NCI-H2107 treated with DMSO at 0.1 percent for 48 hours (cell line): ENCODE results near the gene LRRC71.

Experiments used
- DNase-seq: peaks from one replicate; lab custom pipeline; 2025; ENCODE audit not compliant: unreplicated experiment; lab: John Stamatoyannopoulos, UW

Gene LRRC71

GRCh38 chr1:156920233-156921052 is at the start of gene LRRC71:
Gene LRRC71, plus strand, starts transcription at chr1:156920632. Its CDS starts 172 bp downstream, at chr1:156920804.
- no peak for DNase-seq

- DNase-seq, result no peak
Observed at GRCh38 chr1:156873659-156874058, 46.8 kb upstream of the LRRC71 start.

- DNase-seq, result no peak
Observed at GRCh38 chr1:156874142-156874541, 46.3 kb upstream of the LRRC71 start.

- no peak for DNase-seq
Observed at GRCh38 chr1:156874572-156875340, 45.7 kb upstream of the LRRC71 start.

GRCh38 chr1:156875341-156875615 is 45.2 kb upstream of the LRRC71 start:
- no peak for DNase-seq

GRCh38 chr1:156876281-156876680 is 44.2 kb upstream of the LRRC71 start:
- DNase-seq, result no peak

GRCh38 chr1:156877433-156878170 is 42.8 kb upstream of the LRRC71 start:
- no peak for DNase-seq

- DNase-seq, result no peak
Observed at GRCh38 chr1:156879876-156880275, 40.6 kb upstream of the LRRC71 start.

GRCh38 chr1:156880473-156880872 is 40.0 kb upstream of the LRRC71 start:
- DNase-seq, result no peak

- no peak for DNase-seq
Observed at GRCh38 chr1:156881101-156881500, 39.3 kb upstream of the LRRC71 start.

GRCh38 chr1:156881663-156882062 is 38.8 kb upstream of the LRRC71 start:
- DNase-seq, result no peak

GRCh38 chr1:156882543-156882942 is 37.9 kb upstream of the LRRC71 start:
- DNase-seq, result no peak

GRCh38 chr1:156883919-156884318 is 36.5 kb upstream of the LRRC71 start:
- no peak for DNase-seq

GRCh38 chr1:156884560-156885184 is 35.8 kb upstream of the LRRC71 start:
- no peak for DNase-seq

GRCh38 chr1:156885314-156885713 is 35.1 kb upstream of the LRRC71 start:
- DNase-seq, result no peak

GRCh38 chr1:156885880-156886355 is 34.5 kb upstream of the LRRC71 start:
- no peak for DNase-seq

- DNase-seq, result no peak
Observed at GRCh38 chr1:156886583-156887281, 33.7 kb upstream of the LRRC71 start.

GRCh38 chr1:156887317-156887716 is 33.1 kb upstream of the LRRC71 start:
- DNase-seq, result no peak

- DNase-seq, result no peak
Observed at GRCh38 chr1:156887734-156888133, 32.7 kb upstream of the LRRC71 start.

GRCh38 chr1:156889802-156890580 is 30.4 kb upstream of the LRRC71 start:
- DNase-seq, result peak; percentile 53
